Measurements from ENCODE around the gene NECAP2. TPM values are rescaled to one million over a fixed set of nuclear protein-coding genes. Genes with fewer than 3 reads are reported as not detected.

The NECAP2 gene
- total and polyA plus RNA-seq, 10 of the 15 experiments (the other 5 are each of a cell fraction or from before 2014, with no cell fraction given) = 16.3 to 98.0 (median 57.4) TPM

DNA sequence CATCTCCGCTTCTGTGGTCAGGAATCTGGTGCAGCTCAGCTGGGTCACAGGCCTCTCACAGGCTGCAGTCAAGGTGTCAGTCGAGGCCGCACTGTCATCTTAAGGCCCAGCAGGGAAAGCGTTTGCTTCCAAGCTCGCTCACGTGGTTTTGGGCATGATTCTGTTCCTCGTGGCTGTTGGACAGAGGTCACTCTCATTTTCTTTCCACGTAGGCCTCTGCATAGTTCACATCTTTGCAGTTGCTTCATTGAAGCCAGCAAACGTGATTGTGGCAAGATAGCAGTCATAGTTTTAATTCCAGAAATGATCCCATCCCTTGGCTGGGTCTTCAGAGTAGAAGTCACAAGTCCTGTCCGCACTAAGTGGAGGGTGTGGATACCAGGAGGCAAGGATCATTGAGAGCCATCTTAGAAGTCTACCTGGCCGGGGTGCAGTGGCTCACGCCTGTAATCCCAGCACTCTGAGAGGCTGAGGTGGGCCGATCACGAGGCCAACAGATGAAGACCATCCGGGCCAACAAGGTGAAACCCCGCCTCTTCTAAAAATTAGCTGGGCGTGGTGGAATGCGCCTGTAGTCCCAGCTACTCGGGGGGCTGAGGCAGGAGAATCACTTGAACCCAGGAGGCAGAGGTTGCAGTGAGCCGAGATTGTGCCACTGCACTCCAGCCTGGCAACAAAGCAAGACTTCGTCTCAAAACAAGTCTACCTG, 24.5 kb downstream of the NECAP2 start:
- no peak overlapping the region for H2AFZ ChIP-seq (ENCODE audit: control insufficient read depth, low read depth, low read length)
- intact Hi-C loops (cut with micrococcal nuclease; ENCODE audit: unreplicated experiment) (no loop called here), in situ Hi-C loops (cut with MboI) (no loop called here)
- no peaks in the 10 kb centered on the region for H3K9me3 ChIP-seq (replicated peaks; ENCODE audit: control insufficient read depth, insufficient read depth, low read length)
- no peak for DNase-seq (ENCODE audit: low read depth, low spot score)
- ChIA-PET CTCF (interaction anchor here (1.4 kb wide), 1 partner anchor 14 kb away, joined by 3 read pairs; no protein-coding TSS in a partner anchor), POLR2A (no interaction called here), RAD21 (ENCODE audit: unreplicated experiment) (no interaction called here), SMC1A (ENCODE audit: uncharacterized antibody, unreplicated experiment) (no interaction called here)
- H3K79me2 ChIP-seq (ENCODE audit: control insufficient read depth, insufficient read depth, low read length) = no peaks in the 10 kb centered on the region
- FAIRE-seq = no peak
- no peaks in the 10 kb centered on the region for H4K20me1 ChIP-seq (ENCODE audit: control insufficient read depth, insufficient read depth)
- H3K36me3 ChIP-seq (ENCODE audit: control insufficient read depth in 2 of 2, insufficient read depth in 2 of 2, low read length in 1 of 2) = peaks cover 0 to 19% of the 10 kb centered on the region in 2 experiments; a peak in 2 of 4 replicates
- TF ChIP-seq NFYB (IDR thresholded peaks at IDR 0.05; ENCODE audit: insufficient read depth, low read depth, low read length) = no peak
- TF ChIP-seq IRF4 (IDR thresholded peaks at IDR 0.05; ENCODE audit: low read depth, low read length) = no peak
- no peak for TF ChIP-seq WRNIP1 (IDR thresholded peaks at IDR 0.05; ENCODE audit: borderline replicate concordance, low read depth, low read length)
- TF ChIP-seq, protein P1, sequence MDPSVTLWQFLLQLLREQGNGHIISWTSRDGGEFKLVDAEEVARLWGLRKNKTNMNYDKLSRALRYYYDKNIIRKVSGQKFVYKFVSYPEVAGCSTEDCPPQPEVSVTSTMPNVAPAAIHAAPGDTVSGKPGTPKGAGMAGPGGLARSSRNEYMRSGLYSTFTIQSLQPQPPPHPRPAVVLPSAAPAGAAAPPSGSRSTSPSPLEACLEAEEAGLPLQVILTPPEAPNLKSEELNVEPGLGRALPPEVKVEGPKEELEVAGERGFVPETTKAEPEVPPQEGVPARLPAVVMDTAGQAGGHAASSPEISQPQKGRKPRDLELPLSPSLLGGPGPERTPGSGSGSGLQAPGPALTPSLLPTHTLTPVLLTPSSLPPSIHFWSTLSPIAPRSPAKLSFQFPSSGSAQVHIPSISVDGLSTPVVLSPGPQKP (IDR thresholded peaks at IDR 0.05; ENCODE audit: low read depth, low read length) = no peak
- TF ChIP-seq GABPA (IDR thresholded peaks at IDR 0.05; ENCODE audit: low read depth) = no peak
- no peak for TF ChIP-seq SRF (IDR thresholded peaks at IDR 0.05; ENCODE audit: low read depth in 2 of 2, low read length in 2 of 2)
- TF ChIP-seq ZNF622 (IDR thresholded peaks at IDR 0.05) = no peak
- no peak for TF ChIP-seq TAF1 (IDR thresholded peaks at IDR 0.05; ENCODE audit: borderline replicate concordance, low read depth, low read length)
- no peak for TF ChIP-seq BACH1 (IDR thresholded peaks at IDR 0.05; ENCODE audit: borderline replicate concordance)
- TF ChIP-seq NFYA (IDR thresholded peaks at IDR 0.05; ENCODE audit: borderline replicate concordance, low read depth, low read length) = no peak
- no peak for TF ChIP-seq SP1 (IDR thresholded peaks at IDR 0.05; ENCODE audit: low read depth, low read length)
- no peak for TF ChIP-seq RFX5 (IDR thresholded peaks at IDR 0.05; ENCODE audit: low read depth, low read length)
- TF ChIP-seq ZBED1 (IDR thresholded peaks at IDR 0.05; ENCODE audit: borderline replicate concordance) = no peak
- H3K27ac ChIP-seq (ENCODE audit: control insufficient read depth, insufficient read depth) = no peak overlapping the region
- BruUV-seq (replicated peaks) = no TSS peak
- no peak overlapping the region for H3K9ac ChIP-seq (ENCODE audit: control insufficient read depth, insufficient read depth, low read length)
- H3K4me2 ChIP-seq (ENCODE audit: control insufficient read depth, insufficient read depth) = no peak overlapping the region
- no peaks in the 10 kb centered on the region for H3K27me3 ChIP-seq (replicated peaks in 1 of 2; ENCODE audit: control insufficient read depth in 2 of 2, insufficient read depth in 2 of 2, low read length in 1 of 2)
- WGBS (ENCODE audit: insufficient coverage, insufficient replicate concordance, low lambda C conversion rate, missing lambda C conversion rate) = 92% methylated on average over 21 of the region's 21 CpGs
- no peak overlapping the region for H3K4me3 ChIP-seq
- no peak for ATAC-seq
- no peaks in the 10 kb centered on the region for H3K4me1 ChIP-seq (ENCODE audit: control insufficient read depth, insufficient read depth, low read length)

All from GM12878 (cell line).